Uterus (tissue), 4 donors: ENCODE data around the gene CISD1. TPM values are rescaled to one million over a fixed set of nuclear protein-coding genes. Genes with fewer than 3 reads are reported as not detected.
"Not testable (repeated sequence)": the region's sequence is repeated elsewhere in the genome, so short reads cannot be mapped to it uniquely, and the experiment has no call there.

Experiments used
- DNase-seq, 2 donors: peaks; one replicate each; pipeline ENCODE4 v3.0.0-alpha.2; 2019 to 2020
- H3K27ac ChIP-seq, 2 donors: fragments of 200-600 bp; sonication (generic); 1 replicate in 1 of 2; 2 replicates in 1 of 2; pipeline ENCODE4 v1.5.1; 2016 to 2018
- H3K27me3 ChIP-seq, 2 donors: fragments of 200-600 bp; sonication (generic); one replicate each; pipeline ENCODE4 v1.5.1; 2018 to 2019; ENCODE audit warnings: control low read depth in 1 of 2
- H3K36me3 ChIP-seq, 2 donors: fragments of 200-600 bp; sonication (generic); one replicate each; pipeline ENCODE4 v1.5.1; 2019; ENCODE audit warnings: control low read depth in 1 of 2
- H3K4me1 ChIP-seq, 2 donors: fragments of 200-600 bp; sonication (generic); one replicate each; pipeline ENCODE4 v1.5.1; 2018 to 2019; ENCODE audit warnings: control low read depth in 1 of 2
- H3K4me3 ChIP-seq, 2 donors: fragments of 200-600 bp; sonication (generic); 1 replicate in 1 of 2; 2 replicates in 1 of 2; pipeline ENCODE4 v1.5.1; 2018 to 2019; ENCODE audit warnings: mild to moderate bottlenecking in 1 of 2
- H3K9me3 ChIP-seq, 2 donors: fragments of 200-600 bp; sonication (generic); one replicate each; pipeline ENCODE4 v1.5.1; 2019; ENCODE audit warnings: control low read depth in 1 of 2
- CTCF ChIP-seq, 4 experiments: fragments of 200-600 bp in 2 of 4; fragments of 450-650 bp in 2 of 4; sonication (generic) in 2 of 4; IDR thresholded peaks; one replicate each; pipeline ENCODE4 v1.5.1; 2016 to 2019; ENCODE audit warnings: antibody characterized with exemption in 4 of 4, mild to moderate bottlenecking in 2 of 4, moderate library complexity in 1 of 4
- POLR2A ChIP-seq, 2 donors: fragments of 450-650 bp; IDR thresholded peaks; one replicate each; pipeline ENCODE4 v1.6.1; 2016; ENCODE audit warnings: antibody characterized with exemption in 2 of 2, mild to moderate bottlenecking in 1 of 2, moderate library complexity in 1 of 2
- intact Hi-C: fragments of 100-400 bp; cut with DNase I; formaldehyde crosslinking; loops from one replicate; pipeline ENCODE4 v1.15.1; 2023; ENCODE audit warnings: low total_unique reads
- total RNA-seq, 4 donors: library from RNA; depleted of rRNA in 3 of 4; stranded (reverse); fragments of >200 nt in 3 of 4; gene quantifications; one replicate each; pipeline versions ENCODE4 v1.1.0 to v1.2.4, GENCODE V29; 2014 to 2023
- donor health status: DM: yes; HTN: yes; CAD: no.

Gene CISD1
- 10 to 100 TPM in 3 of 4 donors, 1 to 10 TPM in 1; 9.7 to 17.4 (median 11.3) TPM for total RNA-seq

DNA sequence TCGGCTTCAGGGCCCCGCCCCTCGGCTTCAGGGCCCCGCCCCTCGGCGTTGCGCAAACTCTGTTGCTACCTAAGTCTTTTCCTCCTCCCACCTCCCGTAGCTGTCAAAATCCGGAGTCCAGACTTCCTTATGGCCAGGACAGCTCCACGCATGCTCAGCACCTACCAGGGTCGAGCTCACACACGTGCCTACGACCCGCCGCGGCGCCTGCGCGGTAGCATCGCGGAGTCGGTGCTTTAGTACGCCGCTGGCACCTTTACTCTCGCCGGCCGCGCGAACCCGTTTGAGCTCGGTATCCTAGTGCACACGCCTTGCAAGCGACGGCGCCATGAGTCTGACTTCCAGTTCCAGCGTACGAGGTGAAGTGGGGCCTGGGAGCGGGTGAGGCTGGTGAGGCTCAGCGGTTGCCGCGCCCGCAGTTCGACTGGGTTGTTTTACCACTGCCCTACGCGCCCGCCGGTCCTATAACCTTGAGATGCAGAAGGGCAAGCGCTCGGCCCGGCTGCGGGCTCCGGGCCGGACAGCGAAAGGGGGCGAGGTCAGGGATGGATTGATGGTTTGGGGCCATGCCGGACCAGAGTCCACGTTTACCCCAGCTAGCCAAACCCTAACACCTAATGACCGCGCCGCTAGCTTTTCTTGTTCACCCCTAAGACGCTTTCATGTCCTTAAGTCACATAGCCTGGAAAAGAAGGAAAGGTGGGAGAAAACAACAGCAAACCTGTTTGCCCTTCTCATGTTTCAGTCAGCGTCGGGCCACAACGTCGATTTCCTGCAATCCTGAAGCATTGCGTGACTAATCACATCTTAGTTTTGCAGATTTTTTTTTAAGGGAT, at the start of gene CISD1:
Gene CISD1 (plus strand): TSS at position 217 of the 836 bp plus-strand sequence. CDS start 112 bp downstream, at position 329.
- TF ChIP-seq CTCF (IDR thresholded peaks at IDR 0.05) (peak in 1 of 4 experiments; percentile 13), POLR2A (IDR thresholded peaks at IDR 0.05) (peak; percentile 63 to 83)
- Histone ChIP-seq H3K36me3 (no peaks in the 10 kb centered on the region), H3K4me1 (peaks cover 0 to 6% of the 10 kb centered on the region in 2 donors), H3K4me3 (peak within 1 kb of the TSS; percentile 73 to 90), H3K9me3 (no peaks in the 10 kb centered on the region), H3K27me3 (no peaks in the 10 kb centered on the region), H3K27ac (peak within 1 kb of the TSS; percentile 89 to 96)
- peak; percentile 94 to 98 for DNase-seq
- intact Hi-C loops: no loop called here

- intact Hi-C loops: no loop called here
- Histone ChIP-seq H3K27me3 (no peaks in the 10 kb centered on the region), H3K27ac (no peak overlapping the region), H3K4me3 (no peak overlapping the region), H3K9me3 (no peaks in the 10 kb centered on the region), H3K36me3 (peaks cover 0 to 3% of the 10 kb centered on the region in 2 donors), H3K4me1 (peaks cover 0 to 3% of the 10 kb centered on the region in 2 donors)
- DNase-seq: no peak
- TF ChIP-seq CTCF (IDR thresholded peaks at IDR 0.05) (no peak), POLR2A (IDR thresholded peaks at IDR 0.05) (no peak)
These were observed 49.1 kb upstream of the CISD1 start for GRCh38 chr10:58219875-58220274.

- no peak for TF ChIP-seq CTCF (IDR thresholded peaks at IDR 0.05)
- Histone ChIP-seq H3K4me3 (no peak overlapping the region), H3K27ac (no peak overlapping the region), H3K9me3 (no peaks in the 10 kb centered on the region), H3K36me3 (peaks cover 0 to 3% of the 10 kb centered on the region in 2 donors), H3K4me1 (peaks cover 0 to 3% of the 10 kb centered on the region in 2 donors), H3K27me3 (no peaks in the 10 kb centered on the region)
- intact Hi-C loops: no loop called here
- DNase-seq: no peak
These were observed 48.1 kb upstream of the CISD1 start for GRCh38 chr10:58220769-58221451.

DNA sequence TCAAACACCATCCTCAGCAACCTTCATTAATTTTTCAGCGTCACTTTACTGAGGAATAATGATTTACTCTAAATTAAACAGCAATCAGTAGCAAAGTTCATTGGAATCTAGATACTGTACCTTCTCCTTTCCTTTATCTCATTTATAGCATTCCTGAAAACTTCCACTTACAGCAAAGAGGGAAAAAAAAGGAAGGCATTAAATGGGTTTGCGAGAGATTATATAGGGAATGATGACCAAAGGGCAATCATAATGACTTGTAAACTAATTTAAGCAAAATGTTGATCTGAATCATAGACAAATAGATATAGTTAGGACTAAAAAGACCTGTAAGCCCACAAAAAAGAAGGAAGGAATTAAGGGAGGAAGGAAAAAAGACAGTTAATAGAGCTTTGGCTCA, 43.3 kb upstream of the CISD1 start:
- Histone ChIP-seq H3K27ac (no peak overlapping the region), H3K27me3 (no peaks in the 10 kb centered on the region), H3K9me3 (no peaks in the 10 kb centered on the region), H3K36me3 (peaks cover 0 to 3% of the 10 kb centered on the region in 2 donors), H3K4me3 (no peak overlapping the region), H3K4me1 (no peaks in the 10 kb centered on the region)
- TF ChIP-seq CTCF (IDR thresholded peaks at IDR 0.05): no peak
- no peak for TF ChIP-seq POLR2A (IDR thresholded peaks at IDR 0.05)
- intact Hi-C loops: no loop called here
- no peak for DNase-seq

GRCh38 chr10:58229856-58230255, 39.1 kb upstream of the CISD1 start:
- H3K4me1 ChIP-seq, DNase-seq: not testable (repeated sequence)

More at GRCh38 chr10:58229856-58230255, 39.1 kb upstream of the CISD1 start:
- H3K36me3 ChIP-seq, H3K9me3 ChIP-seq, intact Hi-C loops, H3K27ac ChIP-seq, H3K4me3 ChIP-seq, H3K27me3 ChIP-seq: not testable (repeated sequence)
